ENCODE data around the gene FBXW7. TPM values are rescaled to one million over a fixed set of nuclear protein-coding genes. Genes with fewer than 3 reads are reported as not detected.

The FBXW7 gene
- total RNA-seq, 1 experiment from 2014 or later, result 23.0 TPM

- Mint-ChIP-seq H3K36me3 (peaks cover 11% of the 10 kb centered on the region), H3K4me1 (no peaks in the 10 kb centered on the region), H3K9me3 (peaks cover 9% of the 10 kb centered on the region), H3K27ac (no peak overlapping the region), H3K27me3 (ENCODE audit: low read depth) (no peaks in the 10 kb centered on the region), H3K4me3 (no peak overlapping the region)
- CTCF ChIA-PET, result interaction anchor here (2.0 kb wide), 1 partner anchor 14 kb away, joined by 8 read pairs; no protein-coding TSS in a partner anchor
- TF ChIP-seq MLX (CRISPR knock-in tag; IDR thresholded peaks at IDR 0.05) (no peak), CDX4 (CRISPR knock-in tag; IDR thresholded peaks at IDR 0.05; ENCODE audit: borderline replicate concordance) (no peak), NFATC4 (CRISPR knock-in tag; IDR thresholded peaks at IDR 0.05) (no peak), USF1 (CRISPR knock-in tag; IDR thresholded peaks at IDR 0.05) (no peak), NFYB (CRISPR knock-in tag; conservative IDR thresholded peaks at IDR 0.05; ENCODE audit: low read depth) (no peak), ZNF532 (CRISPR knock-in tag; IDR thresholded peaks at IDR 0.05; ENCODE audit: borderline replicate concordance) (no peak), CTCF (IDR thresholded peaks at IDR 0.05) (no peak), HMGXB4 (CRISPR knock-in tag; IDR thresholded peaks at IDR 0.05) (no peak), MAX (CRISPR knock-in tag; IDR thresholded peaks at IDR 0.05) (no peak), RORB (CRISPR knock-in tag; IDR thresholded peaks at IDR 0.05) (no peak), JAZF1 (CRISPR knock-in tag; IDR thresholded peaks at IDR 0.05) (no peak), FOXJ3 (CRISPR knock-in tag; IDR thresholded peaks at IDR 0.05; ENCODE audit: borderline replicate concordance) (no peak), GRHL2 (CRISPR knock-in tag; IDR thresholded peaks at IDR 0.05; ENCODE audit: insufficient replicate concordance, severe bottlenecking) (no peak), ELF4 (CRISPR knock-in tag; IDR thresholded peaks at IDR 0.05; ENCODE audit: low read depth) (no peak), CREM (CRISPR knock-in tag; IDR thresholded peaks at IDR 0.05) (no peak), E2F5 (CRISPR knock-in tag; IDR thresholded peaks at IDR 0.05) (no peak), ESRRA (CRISPR knock-in tag; IDR thresholded peaks at IDR 0.05; ENCODE audit: borderline replicate concordance) (no peak)
- POLR2A ChIA-PET, result no interaction called here
- ATAC-seq (no peak), DNase-seq (ENCODE audit: low spot score) (no peak)
Observed at GRCh38 chr4:152486429-152487389, 49.2 kb downstream of the FBXW7 start.

All from WTC11 (cell line).